Embryonic facial prominence (tissue), 1 donor: Measurements from ENCODE around the gene DTX3.
"Not testable (repeated sequence)": the region's sequence is repeated elsewhere in the genome, so short reads cannot be mapped to it uniquely, and the experiment has no call there.

Experiments used
- DNase-seq: peaks from one replicate; pipeline ENCODE4 v3.0.0-alpha.2; 2016; ENCODE audit errors: extremely low spot score

The DTX3 gene

GRCh38 chr12:57583008-57583831, 21.4 kb upstream of the DTX3 start:
- DNase-seq = peak; percentile 63

DNA sequence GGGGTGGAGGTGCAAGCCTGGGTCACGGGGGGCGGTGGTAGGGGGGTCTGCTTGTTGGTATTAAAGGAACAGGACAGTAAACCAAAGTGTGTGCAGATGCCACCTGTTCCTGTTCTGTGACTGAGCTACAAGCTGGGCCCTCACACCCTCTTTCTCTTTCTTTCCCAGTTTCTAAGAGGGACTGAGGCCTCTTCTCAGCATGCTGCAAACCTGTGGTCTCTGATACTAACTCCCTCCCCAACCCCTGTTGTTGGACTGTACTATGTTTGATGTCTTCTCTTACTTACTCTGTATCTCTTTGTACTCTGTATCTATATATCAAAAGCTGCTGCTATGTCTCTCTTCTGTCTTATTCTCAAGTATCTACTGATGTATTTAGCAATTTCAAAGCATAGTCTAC, 20.6 kb upstream of the DTX3 start:
- no peak for DNase-seq

DNA sequence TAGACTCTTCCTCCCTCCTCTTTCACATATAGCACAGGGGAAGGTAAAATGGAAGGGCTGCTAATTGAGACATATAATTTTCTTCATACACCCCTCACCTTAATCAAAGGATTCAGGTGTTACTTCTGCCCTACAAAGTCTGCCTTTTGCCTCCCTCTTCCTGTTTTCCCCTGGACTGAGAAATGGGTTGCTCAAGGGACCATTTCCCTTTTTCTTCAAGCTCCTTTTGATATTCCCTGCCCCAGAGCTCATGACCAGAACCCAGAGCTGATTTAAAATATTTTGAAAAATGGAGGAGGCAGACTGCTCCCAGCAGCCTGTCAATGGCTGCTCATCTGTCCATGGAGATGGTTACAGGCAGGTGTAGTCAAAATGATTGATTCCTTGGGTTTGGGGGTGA, 19.9 kb upstream of the DTX3 start:
- no peak for DNase-seq

GRCh38 chr12:57585156-57585555, 19.5 kb upstream of the DTX3 start:
- no peak for DNase-seq

GRCh38 chr12:57586128-57586527, 18.5 kb upstream of the DTX3 start:
- no peak for DNase-seq

DNA sequence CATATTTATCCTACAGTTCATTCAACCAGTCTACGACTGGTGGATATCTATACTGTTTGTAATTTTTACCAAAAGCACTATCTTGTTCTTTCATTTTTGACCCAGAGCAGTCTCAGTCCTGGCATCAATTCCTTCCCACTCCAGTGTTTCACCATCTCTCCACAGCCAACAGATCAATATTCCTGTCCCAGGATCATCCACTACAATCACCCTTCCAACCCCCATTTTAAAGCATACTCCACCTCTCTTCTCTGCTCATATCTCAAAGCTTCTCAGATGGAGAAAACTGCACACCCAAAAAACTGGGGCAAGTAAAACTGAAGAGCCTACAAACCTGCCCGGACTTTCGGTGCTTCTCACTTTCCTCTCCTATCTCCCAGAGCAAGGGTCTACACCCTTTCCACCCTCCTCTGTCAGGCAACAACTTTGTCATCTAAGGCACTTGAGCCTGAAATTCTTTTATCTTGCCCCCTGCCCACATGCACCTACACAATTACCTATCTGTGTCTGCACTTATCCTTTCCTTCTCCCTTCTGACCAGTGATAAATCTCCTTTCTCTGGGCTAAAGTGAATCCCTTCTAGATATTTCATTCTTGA, 17.7 kb upstream of the DTX3 start:
- no peak for DNase-seq

DNA sequence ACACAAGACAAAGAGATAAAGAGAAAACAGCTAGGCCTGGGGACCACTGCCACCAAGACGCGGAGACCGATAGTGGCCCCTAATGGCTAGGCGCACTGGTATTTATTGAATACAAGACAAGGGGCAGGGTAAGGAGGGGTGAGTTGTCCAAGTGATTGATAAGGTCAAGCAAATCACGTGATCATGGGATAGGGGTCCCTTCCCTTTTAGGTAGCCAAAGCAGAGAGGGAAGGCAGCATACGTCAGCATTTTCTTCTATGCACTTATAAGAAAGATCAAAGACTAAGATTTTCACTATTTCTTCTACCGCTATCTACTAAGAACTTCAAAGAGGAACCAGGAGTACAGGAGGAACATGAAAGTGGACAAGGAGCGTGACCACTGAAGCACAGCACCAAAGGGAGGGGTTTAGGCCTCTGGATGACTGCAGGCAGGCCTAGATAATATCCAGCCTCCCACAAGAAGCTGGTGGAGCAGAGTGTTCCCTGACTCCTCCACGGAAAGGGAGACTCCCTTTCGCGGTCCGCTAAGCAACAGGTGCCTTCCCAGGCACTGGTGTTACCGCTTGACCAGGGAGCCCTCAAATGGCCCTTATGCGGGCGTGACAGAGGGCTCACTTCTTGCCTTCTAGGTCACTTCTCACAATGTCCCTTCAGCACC, 15.5 kb upstream of the DTX3 start:
- DNase-seq = not testable (repeated sequence)

GRCh38 chr12:57590479-57590863, 14.2 kb upstream of the DTX3 start:
- no peak for DNase-seq

DNA sequence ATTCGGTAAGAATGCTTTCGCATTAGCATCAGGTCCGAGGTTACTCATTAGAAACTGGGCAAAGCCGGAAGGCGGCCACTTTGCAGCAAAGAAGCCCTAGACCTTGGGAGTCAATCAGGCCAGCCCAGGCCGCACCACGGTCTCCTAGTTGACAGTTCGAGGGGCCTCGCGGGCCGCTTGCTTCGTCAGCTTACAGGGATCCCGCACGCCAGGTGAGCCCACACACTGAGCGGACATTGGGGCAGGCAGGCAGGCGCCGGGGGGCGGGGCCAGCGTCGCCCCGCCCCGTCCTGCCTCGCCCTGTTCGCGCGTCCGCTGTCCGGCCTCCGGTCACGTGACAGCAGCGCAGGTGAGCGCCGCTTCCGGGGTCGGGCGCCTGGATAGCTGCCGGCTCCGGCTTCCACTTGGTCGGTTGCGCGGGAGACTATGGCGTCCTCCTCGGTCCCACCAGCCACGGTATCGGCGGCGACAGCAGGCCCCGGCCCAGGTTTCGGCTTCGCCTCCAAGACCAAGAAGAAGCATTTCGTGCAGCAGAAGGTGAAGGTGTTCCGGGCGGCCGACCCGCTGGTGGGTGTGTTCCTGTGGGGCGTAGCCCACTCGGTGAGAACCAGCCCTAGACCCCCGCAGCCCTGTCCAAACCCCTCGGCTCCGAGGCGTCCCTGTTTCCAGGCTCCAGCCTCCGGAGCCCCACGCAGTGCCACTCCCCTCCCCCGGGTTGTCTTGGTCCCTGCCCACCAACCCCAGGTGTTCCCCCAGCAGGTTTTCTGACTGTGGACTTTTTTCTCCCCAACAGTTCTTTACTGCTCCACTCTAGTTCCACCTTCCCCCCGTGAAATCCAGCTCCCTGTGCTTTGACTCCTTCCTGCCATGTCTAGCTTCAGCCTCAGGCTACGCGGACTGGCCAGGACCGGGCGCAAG, 13.5 kb upstream of the DTX3 start, which contains the start of gene PIP4K2C:
TSS of gene PIP4K2C (plus strand) at position 329 of the 918 bp plus-strand sequence. CDS start at position 427, 98 bp downstream.
- no peak for DNase-seq

- no peak for DNase-seq
Measured at GRCh38 chr12:57591782-57592325, 12.8 kb upstream of the DTX3 start.

DNA sequence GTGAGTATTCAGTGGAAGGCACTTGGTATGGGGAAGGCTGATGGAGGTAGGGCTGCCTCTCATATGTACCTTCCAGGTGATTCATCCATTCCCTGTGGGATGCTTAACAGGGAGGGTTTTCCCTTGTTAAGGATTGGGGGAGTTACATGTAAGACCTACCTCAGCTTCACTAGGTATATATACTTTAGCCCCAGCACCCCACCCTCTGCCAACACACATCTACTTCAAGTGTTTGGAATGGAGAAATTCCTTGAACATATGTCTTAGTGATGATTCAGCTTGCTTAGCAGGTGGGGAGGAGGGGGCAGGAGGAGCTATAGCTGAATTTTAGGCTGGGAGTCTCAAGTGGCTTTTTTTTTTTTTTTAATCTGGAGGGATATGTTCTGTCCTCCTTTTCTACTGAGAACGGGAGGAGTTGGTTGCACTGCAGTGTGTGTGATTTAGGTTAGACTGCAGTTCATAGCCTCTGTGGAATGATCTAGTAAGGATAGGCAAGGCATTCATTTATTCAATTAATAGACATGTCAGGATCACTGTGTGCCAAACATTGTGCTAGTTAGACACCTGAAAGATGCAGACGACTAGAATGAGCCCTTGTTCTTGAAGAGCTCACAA, 12.0 kb upstream of the DTX3 start:
- no peak for DNase-seq

DNA sequence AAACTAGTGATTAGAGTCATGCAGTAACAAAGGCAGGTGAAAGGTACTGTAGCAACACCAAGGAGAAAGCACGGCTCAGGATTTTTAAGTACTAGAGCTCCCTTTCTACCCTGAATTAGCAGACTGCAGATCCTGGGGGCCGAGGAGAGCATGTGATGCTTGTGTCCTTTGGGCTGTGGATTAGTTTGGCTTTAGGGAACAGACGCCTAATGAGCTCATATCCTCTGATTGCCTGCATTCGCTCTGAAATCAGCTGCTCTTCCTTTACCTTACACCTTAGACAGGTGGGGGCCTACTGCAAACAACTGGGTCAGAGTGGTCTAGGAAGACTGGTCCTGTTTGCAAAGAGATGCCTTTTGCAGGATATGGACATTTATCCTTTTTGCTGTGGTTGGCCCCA, 11.4 kb upstream of the DTX3 start:
- DNase-seq = no peak

- DNase-seq = no peak
Measured at GRCh38 chr12:57600395-57600794, 4.2 kb upstream of the DTX3 start.

DNA sequence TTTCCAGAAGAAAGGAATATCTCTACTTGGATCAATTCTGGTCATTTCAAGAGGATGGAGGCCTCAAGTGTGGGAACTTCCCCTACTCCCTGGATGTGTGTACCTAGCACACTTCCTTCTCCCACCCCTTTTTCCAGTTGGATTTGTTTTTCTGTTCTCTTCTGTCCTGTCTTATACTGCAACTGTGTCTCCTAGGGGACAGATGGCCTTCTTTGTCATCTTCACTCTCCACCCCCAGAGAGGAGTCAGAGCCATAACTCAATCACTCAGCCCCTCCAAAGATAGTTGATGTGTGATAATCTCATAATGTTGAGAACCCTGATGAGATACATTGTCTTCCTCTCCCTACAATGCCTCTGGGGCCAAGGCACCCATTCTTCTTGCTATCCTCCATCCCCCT, 2.1 kb upstream of the DTX3 start:
- DNase-seq = no peak

- DNase-seq = no peak
Measured at GRCh38 chr12:57603324-57603723, 1.3 kb upstream of the DTX3 start.

GRCh38 chr12:57603815-57604453, 690 bp upstream of the DTX3 start:
- DNase-seq = peak; percentile 36

- no peak for DNase-seq
Measured at GRCh38 chr12:57604992-57605810, 577 bp downstream of the DTX3 start.

DNA sequence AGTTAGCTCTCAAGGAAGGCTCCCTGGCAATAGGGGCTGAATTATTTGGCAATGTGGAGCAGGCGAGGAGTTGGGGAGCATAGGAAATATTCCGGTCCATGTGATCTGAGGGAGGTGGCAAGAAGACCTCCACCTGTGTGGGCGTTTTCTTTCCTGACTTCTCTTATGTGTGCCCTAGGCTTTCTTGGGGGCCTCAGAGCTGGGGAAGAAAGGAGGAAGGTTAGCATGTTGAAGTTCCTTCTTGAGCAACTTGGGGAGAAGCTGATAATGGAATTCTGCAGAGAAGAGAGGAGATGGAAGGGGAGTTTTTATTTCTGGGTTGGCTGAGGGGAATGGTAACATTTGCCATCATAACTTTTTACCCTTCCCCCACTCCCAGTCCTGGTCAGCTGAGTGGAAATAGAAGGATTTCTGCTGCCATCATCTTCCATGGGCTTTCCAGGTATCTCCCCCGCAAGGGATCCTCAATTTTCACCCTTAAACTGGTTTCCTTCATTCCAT, 1.2 kb downstream of the DTX3 start:
- DNase-seq = no peak

DNA sequence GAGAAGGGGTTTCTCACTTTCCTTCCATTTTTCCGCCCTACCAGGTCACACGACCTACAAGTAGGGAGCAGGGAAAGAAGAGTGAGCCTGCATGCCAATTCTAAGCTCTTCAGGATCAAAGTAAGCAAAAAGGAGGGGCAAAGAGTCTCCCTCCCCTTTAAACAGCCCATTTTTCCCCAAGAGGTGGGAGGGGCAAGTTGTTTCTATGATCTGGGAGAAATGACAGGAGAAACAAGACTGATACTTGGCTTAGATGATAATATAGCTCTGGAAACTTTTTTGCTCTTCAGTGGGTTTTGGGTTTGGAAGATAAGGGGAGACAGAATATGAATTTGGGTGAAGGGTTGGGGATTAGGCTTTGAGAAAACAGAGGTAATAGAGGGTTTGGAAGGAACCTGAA, 1.8 kb downstream of the DTX3 start:
- DNase-seq = no peak

GRCh38 chr12:57606821-57607220, 2.2 kb downstream of the DTX3 start:
- no peak for DNase-seq
